GM18498 (cell line): ENCODE results near the gene FAM216B.

Experiments
- ATAC-seq: cut with Tn5 transposase; IDR thresholded peaks from one replicate; pipeline ENCODE4 v1.9.1; 2021; ENCODE audit warnings: mild to moderate bottlenecking, moderate library complexity; ENCODE audit not compliant: unreplicated experiment

FAM216B gene

GRCh38 chr13:42821437-42821836 is 40.1 kb downstream of the FAM216B start:
- ATAC-seq: no peak

GRCh38 chr13:42832341-42833096 is 51.1 kb downstream of the FAM216B start:
- ATAC-seq: no peak

GRCh38 chr13:42834946-42835345 is 53.6 kb downstream of the FAM216B start:
- ATAC-seq: no peak

GRCh38 chr13:42836930-42837690 is 55.7 kb downstream of the FAM216B start:
- no peak for ATAC-seq
